ENCODE measurements around the gene G6PC3.
A peak's percentile ranks its signal among the peaks of the same experiment; 100 is the strongest.
"Not testable (repeated sequence)": the region's sequence is repeated elsewhere in the genome, so short reads cannot be mapped to it uniquely, and the experiment has no call there.

Gene G6PC3

GRCh38 chr17:44113868-44114840 is 43.6 kb downstream of the G6PC3 start:
- no peak overlapping the region for H3K4me3 ChIP-seq (ENCODE audit: low read length)
- no peak for TF ChIP-seq CTCF (conservative IDR thresholded peaks at IDR 0.05; ENCODE audit: low read depth, low read length)
- DNase-seq (ENCODE audit: low read depth), result no peak

- no peak overlapping the region for H3K4me3 ChIP-seq (ENCODE audit: low read length)
- TF ChIP-seq CTCF (conservative IDR thresholded peaks at IDR 0.05; ENCODE audit: low read depth, low read length), result peak; percentile 81
- no peak for DNase-seq (ENCODE audit: low read depth)
These were observed 45.3 kb downstream of the G6PC3 start for GRCh38 chr17:44115585-44116415.

- no peak for DNase-seq (ENCODE audit: low read depth)
- no peak for TF ChIP-seq CTCF (conservative IDR thresholded peaks at IDR 0.05; ENCODE audit: low read depth, low read length)
- no peak overlapping the region for H3K4me3 ChIP-seq (ENCODE audit: low read length)
These were observed 46.8 kb downstream of the G6PC3 start for GRCh38 chr17:44117351-44117750.

- peak; percentile 22 for TF ChIP-seq CTCF (conservative IDR thresholded peaks at IDR 0.05; ENCODE audit: low read depth, low read length)
- no peak overlapping the region for H3K4me3 ChIP-seq (ENCODE audit: low read length)
- no peak for DNase-seq (ENCODE audit: low read depth)
These were observed 48.0 kb downstream of the G6PC3 start for GRCh38 chr17:44118427-44119050.

- TF ChIP-seq CTCF (conservative IDR thresholded peaks at IDR 0.05; ENCODE audit: low read depth, low read length), result no peak
- no peak overlapping the region for H3K4me3 ChIP-seq (ENCODE audit: low read length)
- no peak for DNase-seq (ENCODE audit: low read depth)
These were observed 48.5 kb downstream of the G6PC3 start for GRCh38 chr17:44119062-44119461.

GRCh38 chr17:44119798-44120197 is 49.3 kb downstream of the G6PC3 start:
- H3K4me3 ChIP-seq (ENCODE audit: low read length), result no peak overlapping the region
- TF ChIP-seq CTCF (conservative IDR thresholded peaks at IDR 0.05; ENCODE audit: low read depth, low read length), result no peak
- no peak for DNase-seq (ENCODE audit: low read depth)

- not testable (repeated sequence) for H3K4me3 ChIP-seq (ENCODE audit: low read length); DNase-seq (ENCODE audit: low read depth)
These were observed 49.7 kb downstream of the G6PC3 start for GRCh38 chr17:44120281-44120680.

All from retinal pigment epithelial cell (primary cell).